Islet precursor cell (in vitro differentiated cells): ENCODE results near the gene ITGAV.

Source experiments
- DNase-seq: peaks from one replicate; pipeline ENCODE4 v3.0.0-alpha.2; 2018

The ITGAV gene

DNA sequence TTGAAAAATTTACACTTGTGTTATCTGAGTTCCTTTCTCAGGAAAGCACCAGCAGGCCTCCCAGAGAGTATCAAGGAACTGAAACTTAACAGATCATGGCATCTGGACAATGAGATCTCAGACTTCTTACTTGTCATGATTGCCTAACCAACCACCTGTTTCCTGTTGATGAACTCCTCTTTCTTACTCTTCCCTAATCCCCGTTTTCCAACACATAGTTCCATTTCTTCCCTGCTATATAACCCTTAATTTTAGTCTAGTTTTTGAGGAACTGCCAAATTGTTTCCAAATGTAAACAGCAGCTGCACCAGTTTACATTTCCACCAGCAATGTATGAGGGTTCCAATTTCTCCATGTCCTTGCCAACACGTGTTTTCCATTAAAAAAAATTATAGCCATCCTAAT lies 98.0 kb downstream of the ITGAV start:
- no peak for DNase-seq

DNA sequence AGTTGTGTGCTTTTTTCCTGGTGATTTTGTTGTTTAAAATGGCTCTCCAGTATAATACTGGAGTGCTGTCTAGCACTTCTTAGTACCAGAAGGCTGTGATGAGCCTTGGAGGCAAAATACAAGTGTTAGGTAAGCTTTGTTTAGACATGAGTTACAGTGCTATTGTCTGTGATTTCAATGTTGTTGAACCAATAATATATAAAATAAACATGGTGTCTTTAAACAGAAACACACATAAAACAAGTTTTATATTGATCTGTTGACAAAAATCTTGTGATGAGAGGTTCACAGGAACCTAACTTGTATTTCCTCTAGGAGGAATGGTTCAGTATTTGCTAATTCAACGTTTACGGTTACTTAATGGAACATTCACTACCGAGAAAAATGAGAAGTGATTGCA lies 99.0 kb downstream of the ITGAV start:
- DNase-seq, result no peak

DNA sequence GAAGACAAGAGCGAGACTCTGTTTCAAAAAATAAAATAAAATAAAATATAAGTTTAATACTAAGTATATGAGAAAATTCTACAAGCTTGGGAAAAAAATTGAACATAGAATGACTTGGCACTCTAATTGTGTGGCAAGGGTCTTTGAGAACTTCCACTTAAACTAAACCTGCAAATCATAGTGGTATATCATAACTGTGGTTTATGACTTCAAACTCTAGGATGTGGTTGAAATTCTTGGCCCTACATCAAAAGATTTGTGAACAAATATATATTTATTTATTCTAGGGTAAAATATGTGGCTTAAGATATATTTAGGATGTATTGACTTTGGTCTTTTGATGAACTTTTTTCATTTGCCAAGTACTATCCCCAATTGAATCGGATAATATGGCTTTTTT lies 100.9 kb downstream of the ITGAV start:
- no peak for DNase-seq

DNA sequence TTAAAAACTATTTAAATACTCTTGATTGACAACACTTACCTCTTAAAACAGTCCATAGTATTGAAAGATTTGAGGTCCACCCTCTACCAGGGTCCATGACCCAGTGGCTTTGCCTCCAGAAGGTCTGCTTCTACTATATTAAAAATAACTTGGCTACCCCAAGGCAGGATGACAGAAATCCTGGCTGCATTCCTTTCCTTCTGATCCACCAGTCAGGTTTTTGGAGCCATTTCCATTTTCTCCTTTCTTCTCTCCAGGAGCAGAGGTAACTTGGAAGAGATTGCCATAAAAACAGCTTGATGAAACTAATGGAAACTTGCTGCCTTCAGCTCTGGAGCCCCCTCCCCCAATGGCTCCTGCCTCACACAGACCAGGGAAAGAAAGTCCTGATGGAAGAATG lies 101.4 kb downstream of the ITGAV start:
- no peak for DNase-seq

DNA sequence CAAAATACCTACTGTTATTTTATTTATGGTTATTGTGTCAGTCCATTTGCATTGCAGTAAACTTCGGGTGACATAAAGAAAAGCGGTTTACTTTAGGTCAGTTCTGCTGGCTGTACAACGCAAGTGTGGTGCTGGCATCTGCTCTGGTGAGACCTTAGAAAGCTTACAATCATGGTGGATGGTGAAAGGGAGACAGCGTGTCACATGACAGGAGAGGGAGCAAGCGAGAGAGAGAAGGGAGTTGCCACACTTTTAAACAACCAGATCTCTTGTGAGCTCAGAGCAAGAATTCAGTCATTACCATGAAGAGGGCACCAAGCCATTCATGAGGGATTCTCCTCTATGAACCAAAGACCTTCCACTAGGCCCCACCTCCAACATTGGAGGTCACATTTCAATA lies 102.0 kb downstream of the ITGAV start:
- DNase-seq, result no peak

DNA sequence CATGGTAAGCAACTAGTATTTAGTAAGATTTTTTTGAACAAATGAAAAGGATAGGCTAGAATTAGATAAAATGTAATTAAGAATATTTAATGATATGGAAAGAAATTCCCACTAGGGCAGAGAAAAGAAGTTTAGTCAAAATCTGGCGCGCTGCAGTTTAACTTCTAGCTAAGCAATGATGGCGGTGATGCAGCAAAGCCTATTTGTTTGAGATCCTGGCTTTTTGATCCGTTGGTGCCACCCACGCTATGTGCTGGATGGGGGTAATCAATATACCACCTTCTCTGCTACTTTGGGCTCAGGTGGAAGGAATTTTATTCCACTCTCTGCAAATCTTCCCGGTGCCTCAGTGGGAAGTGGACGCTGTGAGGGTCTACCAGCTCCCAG lies 103.6 kb downstream of the ITGAV start:
- DNase-seq, result no peak

DNA sequence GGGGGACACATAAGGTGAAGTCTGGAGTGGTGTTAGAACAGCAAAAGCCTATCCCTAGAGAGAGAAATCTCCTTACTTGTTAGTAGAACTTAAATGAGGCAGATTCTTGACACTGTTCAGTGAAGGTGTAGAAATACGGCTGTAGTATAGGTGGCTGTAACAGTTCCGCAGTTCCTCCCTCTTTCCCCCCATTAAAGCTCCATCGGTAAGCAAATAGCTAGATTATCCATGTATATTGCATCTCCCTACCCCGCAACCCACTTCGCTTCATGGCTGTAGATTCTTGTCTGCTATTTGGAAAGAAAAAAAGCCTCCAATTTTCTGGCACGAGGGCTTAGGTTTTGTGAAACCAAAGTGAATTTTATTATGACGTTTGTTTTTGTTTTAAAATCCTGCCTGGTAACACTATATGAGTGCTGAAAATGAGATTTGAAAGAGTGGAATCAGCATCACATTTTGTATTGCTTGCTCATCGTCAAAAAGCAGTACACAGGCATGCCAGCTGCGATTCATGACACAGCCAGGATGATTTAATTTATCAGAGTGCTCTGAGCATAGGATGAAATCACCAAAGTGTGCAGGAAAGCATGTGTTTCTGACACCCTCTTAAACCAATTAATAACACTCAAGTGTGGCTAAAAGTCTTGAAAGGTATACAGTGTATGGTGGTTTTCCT lies 105.4 kb downstream of the ITGAV start:
- DNase-seq, result no peak

DNA sequence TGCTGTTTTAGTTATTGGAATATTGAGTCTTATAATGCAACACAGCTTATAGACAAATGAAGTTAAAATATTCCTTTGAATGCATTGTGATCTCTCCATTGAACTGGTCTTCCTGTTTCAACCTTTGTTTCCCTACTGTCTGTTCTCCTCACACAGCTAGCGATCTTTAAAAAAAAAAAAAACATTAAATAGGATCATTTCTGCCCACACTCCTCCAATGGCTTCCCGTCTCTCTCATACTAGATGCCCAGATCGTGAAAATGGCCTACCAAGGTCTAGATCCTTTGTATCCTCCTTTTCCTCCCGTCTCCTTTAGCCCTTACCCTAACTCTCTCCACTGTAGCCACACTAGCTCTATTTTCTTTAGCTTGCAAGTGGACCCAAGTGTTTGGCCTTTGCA lies 106.4 kb downstream of the ITGAV start:
- no peak for DNase-seq

DNA sequence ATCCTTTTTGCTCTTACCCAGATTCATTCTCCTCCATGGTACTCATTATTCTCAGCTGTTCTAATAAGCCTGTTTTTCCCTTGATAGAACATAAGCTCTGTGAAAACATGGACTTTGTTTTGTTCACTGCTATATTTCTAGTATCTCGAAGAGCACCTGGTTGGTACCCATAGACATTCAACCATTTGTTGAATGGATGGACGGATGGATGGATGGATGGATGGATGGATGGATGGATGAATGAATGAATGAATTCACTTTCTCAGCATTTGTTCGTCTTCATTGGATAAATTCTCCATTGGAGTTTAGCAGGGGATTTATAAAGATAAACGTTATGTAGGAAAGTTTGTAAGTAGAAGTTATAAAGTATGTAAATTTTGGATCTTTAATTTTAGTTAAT lies 106.9 kb downstream of the ITGAV start:
- DNase-seq, result no peak

DNA sequence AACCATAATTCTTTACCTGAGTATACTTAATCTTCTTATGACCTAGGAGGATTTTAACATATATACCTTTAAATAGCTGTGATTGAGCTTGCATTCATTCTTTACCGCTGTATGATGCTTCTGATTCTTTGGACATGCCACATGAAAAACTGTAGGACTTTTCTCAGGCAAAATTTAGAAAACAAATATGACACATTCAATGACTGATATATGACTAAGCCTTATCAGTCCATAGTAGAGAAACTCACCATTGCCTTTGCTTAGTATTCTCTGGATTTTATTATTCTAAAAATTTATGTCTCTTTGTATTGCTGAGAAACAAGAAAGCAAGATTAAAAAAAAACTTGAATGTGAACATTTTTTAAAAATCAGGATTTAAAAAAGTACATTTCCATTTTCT lies 107.7 kb downstream of the ITGAV start:
- no peak for DNase-seq

DNA sequence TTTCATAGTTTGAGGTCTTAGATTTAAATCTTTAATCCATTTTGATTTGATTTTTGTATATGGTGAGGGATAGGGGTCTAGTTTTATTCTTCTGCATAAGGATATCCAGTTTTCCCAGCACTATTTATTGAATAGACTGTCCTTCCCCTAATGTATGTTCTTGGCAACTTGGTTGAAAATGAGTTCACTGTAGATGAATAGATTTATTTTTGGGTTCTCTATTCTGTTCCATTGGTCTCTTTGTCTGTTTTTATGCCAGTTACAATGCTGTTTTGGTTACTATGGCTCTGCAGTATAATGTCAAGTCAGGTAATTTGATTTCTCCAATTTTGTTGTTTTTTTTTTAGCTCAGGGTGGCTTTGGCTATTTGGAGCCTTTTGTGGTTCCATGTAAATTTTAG lies 109.9 kb downstream of the ITGAV start:
- DNase-seq, result no peak

DNA sequence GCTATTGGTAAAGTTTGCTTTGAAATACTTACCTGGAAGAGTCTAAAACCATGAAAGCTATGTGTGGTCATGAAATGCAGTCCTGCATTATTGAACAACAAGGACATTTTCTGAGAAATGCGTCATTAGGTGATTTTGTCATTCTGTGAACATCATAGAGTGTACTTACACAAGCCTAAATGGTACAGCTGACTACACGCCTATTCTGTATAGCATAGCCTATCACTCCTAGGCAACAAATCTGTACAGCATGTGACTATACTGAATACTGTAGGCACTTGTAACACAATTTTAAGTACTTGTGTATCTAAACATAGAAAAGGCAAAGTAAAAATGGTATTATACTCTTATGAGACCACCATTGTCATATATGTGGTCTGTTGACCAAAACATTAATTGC lies 112.2 kb downstream of the ITGAV start:
- DNase-seq, result no peak

DNA sequence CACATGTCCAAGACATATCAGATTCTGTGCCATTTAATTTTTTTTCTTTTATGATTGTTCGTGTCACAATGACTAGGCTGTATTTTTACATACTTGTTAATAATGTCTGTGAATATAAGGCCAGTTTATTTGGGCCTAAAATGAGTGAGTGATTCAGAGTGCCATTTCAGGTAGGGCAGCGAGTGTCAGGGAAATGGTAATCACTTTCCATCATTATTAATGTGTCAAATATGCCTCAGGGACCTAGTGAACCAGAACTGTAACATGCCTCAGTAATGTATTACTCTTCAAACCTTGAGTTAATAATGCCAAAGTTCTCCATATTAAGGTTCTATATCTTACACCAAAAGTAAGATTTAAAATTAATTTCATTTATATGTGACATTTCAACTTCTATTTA lies 112.6 kb downstream of the ITGAV start:
- DNase-seq, result no peak

DNA sequence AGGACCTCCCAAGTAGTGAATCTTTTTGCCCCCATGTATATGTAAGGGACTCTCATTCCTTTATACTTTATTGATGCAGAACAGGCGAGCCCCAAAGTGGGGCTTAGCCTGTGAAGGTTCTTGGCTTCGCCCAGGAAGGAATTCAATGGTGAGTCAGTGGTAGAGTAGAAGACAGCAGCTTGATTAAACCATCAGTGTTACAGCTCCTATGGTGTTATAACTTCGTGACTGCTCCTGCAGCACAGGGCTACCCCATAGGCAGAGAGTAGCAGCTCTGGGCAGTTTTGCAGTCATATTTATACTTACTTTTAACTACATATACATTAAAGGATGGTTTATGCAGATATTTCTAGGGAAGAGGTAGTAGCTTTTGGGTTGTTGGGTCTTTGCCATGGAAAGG lies 115.0 kb downstream of the ITGAV start:
- DNase-seq, result no peak

DNA sequence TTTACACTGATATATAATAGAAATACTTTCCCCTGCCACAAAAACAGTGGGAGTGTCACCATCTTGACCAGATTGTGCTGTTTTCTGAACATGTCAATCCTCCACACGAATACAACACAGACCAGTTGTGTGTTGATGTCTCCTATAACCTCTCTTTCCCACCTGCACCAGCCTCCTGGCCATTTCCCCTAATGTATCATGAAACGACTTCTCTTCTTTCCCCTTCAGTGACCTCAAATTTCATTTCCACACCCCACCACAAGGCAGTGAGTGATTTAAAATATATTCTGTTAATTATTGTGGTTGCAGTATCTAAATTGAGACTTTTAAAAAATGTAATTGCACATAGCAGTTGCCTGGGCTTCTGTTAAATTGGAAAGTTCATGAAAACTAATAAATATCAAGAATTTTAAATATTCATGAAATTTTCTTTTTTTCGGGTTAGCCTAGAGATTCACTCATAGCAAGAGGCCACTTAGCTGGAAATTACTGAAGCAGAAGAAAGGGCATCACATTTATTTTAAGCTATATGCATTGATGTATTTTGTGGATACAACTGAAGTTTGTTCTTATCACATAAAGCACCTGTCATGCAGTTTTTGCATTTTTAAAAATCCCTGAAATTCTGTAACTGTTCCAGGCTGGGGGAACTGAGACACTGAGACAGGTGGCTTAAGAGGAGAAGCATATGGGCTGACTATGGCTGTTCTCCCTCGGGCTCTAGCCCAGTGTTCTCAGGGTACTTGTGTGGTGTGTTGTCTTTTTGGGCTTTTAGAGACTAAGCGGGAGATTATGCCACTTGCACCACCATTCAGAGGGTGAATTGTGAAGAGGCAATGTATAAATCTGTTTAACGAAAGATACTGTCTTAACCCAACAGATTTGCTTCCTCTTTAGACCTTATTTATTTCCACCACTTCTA lies 119.9 kb downstream of the ITGAV start:
- DNase-seq, result no peak

DNA sequence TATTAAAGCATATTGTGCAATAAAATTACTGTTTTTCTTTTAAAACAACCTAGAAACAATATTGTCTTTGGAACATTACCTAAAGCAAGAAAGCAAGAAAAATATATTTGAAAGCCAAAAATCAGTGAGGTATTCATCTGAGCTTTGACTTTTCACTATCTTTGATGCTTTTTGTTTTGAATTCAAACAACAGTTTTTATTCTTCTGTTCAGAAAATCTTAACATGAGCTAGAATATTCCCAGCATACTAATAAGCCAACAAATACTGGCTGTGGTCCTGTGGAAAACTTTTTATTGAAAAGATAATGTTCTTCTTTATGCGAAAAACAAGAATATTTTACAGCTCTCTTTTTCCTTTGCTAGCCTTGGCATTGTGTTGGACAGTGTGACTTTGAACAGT lies 123.8 kb downstream of the ITGAV start:
- no peak for DNase-seq

DNA sequence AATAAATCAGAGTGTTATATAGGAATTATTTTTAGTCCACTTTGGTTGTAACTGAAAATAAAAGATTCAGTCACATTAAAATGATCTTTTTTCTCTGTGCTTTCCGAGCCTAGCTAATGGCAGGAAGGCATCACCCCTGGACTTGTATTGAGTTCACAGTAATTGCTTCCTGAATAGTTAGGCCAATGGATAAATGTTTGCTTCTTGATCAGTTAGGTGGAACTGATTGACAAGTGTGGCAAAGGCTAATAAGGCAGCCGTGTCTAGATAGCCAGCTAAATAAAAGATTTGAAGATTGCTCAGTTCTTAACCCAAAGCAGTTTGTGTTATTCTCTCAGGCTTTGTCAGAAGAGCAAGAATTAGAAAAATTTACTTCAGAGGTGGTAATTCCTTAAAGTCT lies 124.8 kb downstream of the ITGAV start:
- DNase-seq, result no peak

DNA sequence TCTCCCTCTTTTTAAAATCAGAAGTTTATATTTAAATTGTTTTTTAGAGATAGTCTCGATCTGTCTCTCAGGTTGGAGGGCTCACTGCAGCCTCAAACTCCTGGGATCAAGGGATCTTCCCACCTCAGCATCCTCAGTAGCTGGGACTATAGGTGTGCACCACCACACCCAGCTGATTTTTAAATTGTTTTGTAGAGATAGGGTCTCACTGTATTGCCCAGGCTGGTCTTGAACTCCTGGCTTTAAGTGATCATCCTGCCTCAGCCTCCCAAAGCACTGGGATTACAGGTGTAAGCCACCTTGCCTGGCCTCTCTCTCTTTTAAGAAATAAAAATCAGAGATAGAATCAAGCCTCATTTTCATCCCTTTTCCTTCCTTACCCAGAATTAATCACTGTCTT lies 126.1 kb downstream of the ITGAV start:
- no peak for DNase-seq

DNA sequence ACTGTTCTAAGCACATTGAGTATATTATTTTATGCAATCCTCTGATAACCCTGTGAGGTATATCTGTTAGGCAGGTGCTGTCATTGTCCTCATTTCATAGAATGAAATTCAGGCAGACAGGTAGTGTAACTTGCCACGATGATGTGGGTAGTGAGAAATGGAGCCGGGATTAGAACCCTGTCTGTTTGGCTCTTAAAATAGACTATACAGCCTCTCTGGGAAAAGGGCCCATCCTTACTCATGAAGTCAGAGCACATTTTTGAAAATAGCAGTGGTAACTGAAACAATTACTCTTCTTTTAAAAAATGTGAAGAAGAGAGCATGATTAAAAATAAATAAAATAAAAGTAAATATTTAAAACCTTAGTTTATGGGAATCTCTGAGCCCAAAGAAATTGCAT lies 127.0 kb downstream of the ITGAV start:
- DNase-seq, result no peak

DNA sequence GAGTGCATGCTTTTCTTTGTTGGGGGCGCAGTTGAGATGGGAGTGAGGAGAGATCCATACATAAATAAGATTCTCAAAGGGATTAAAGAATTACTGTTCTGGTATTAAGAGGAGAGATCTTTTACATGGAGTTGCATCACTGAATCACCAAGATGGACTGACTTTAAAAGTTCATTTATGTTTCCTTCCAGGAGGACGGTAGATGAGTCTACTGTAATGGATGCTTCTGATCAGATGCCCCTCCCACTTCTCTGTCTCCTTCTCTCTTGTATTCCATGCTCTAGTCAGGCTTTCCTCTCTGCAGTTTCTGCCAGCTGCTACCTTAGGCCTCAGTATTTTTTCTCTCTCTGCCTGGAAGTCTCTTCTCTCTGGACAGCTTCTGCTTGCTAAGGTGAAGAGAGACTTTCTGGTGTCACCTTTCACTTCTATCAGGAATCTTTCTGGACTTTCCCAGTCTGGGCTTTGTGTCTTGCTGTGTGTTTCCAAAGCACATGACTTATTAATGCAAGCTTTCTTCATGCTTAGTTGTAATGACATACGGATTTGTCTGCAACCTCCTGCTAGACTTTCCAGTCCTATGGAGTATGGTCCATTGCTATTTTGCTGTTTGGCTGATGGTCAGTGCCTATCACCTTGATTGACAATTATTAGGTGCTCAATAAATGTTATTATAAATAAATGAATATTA lies 127.6 kb downstream of the ITGAV start:
- no peak for DNase-seq

DNA sequence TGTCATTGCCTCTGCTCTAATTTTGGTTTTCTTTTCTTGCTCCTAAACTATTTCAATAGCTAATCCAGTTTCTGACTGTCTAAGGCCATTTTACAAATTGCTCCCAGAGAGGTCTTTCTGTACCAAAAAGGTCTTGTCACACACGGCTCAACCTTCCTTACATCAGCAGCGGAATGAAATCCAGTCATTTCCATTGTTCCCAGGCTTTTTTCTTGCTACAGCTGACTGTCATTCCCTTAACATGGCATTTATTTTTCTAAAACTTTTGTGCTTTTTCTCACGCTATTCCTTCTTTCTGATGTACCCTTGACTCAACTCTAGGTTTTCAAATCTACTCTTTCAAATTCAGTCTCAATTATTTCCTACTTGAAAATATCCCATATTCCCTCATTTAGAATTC lies 128.3 kb downstream of the ITGAV start:
- no peak for DNase-seq

DNA sequence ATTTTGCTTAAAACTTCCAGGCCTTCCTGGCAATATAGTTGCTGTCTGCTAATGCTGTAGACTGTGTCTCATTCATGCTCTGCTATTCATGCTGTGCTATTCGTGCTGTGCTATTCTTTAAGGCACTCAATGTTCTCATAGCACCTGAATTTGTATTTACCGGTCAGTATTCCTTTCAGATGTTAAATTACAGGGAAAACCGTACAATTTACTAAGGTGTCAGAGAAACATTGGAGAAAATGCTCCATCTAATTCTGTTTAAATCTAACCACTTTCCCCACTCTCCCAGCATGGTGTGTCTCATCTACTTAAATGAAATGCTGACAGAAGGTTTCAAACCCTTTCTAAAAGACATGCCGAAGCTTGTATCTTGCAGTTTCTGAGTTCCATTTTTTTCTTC lies 129.0 kb downstream of the ITGAV start:
- DNase-seq, result no peak

DNA sequence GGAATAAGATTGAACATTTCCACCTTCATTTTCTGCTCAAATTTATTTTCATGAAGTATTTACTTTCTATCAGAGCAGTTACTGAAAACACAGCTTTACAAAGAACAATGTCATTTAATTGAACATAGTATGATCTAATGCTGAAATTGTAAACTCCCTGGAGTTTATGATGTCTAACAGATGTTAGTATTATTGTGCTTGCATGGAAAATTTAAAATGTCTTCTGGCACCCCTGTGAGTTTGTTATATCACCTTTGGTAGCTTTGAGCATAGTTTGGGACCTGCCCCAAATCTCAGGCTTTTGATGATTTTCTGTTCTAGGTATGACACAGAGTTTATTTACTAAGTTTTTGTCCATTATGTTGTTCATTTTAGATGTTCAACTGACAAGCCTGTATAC lies 132.1 kb downstream of the ITGAV start:
- DNase-seq, result no peak

DNA sequence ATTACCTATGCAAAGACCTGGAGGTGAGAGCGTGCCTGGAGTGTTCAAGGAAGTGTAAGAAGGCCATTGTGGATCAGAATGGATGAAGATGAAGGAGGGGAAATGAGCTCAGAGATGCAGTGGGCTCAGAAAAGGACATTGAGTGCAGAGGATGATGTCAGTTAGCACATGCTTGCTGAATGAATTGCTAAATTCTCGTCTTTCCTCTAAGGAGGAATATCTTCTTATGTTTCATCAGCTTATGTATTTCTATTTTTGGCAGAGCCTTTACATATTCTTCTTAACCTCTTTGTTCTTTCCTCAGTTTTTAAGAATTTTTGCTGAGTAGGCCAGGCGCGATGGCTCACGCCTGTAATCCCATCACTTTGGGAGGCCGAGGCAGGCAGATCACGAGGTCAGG lies 134.9 kb downstream of the ITGAV start:
- no peak for DNase-seq
